SU-DHL-6 (cell line): ENCODE data around the gene C2CD2L.

ENCODE experiments used
- H2AFZ ChIP-seq: fragments of 200-600 bp; sonication (generic); 2 replicates; pipeline ENCODE4 v1.6.1; 2014; ENCODE audit warnings: low read depth, mild to moderate bottlenecking, moderate library complexity, mixed read lengths, antibody characterized with exemption, low read length; ENCODE audit not compliant: severe bottlenecking
- H3F3A ChIP-seq: fragments of 200-600 bp; shearing (Covaris generic); 2 replicates; pipeline ENCODE4 v1.6.0; 2016; ENCODE audit warnings: antibody characterized with exemption, mild to moderate bottlenecking; ENCODE audit not compliant: insufficient read depth
- H3K27ac ChIP-seq: fragments of 200-600 bp; sonication (generic); 2 replicates; pipeline ENCODE4 v1.5.1; 2016; ENCODE audit warnings: low read depth, mild to moderate bottlenecking, low read length, moderate library complexity, mixed read lengths
- H3K27me3 ChIP-seq: fragments of 200-600 bp; sonication (generic), shearing (Covaris generic); 2 replicates; pipeline ENCODE4 v1.6.0; 2014; ENCODE audit warnings: mild to moderate bottlenecking, low read length
- H3K36me3 ChIP-seq: fragments of 200-600 bp; sonication (generic); 2 replicates; pipeline ENCODE4 v1.6.1; 2014; ENCODE audit warnings: mild to moderate bottlenecking, low read length, mixed read lengths
- H3K4me2 ChIP-seq: fragments of 300-600, 200-600 bp; shearing (Covaris generic), sonication (generic); 2 replicates; pipeline ENCODE4 v1.6.0; 2014; ENCODE audit warnings: low read length, low read depth, mild to moderate bottlenecking; ENCODE audit not compliant: poor library complexity, severe bottlenecking
- H3K4me3 ChIP-seq: fragments of 200-600 bp; sonication (generic); 2 replicates; pipeline ENCODE4 v1.5.1; 2014; ENCODE audit warnings: antibody characterized with exemption, low read length, mild to moderate bottlenecking, mixed read lengths; ENCODE audit not compliant: insufficient read depth, poor library complexity, severe bottlenecking
- H3K79me2 ChIP-seq: fragments of 200-600 bp; sonication (generic); 2 replicates; pipeline ENCODE4 v1.6.1; 2014; ENCODE audit warnings: mild to moderate bottlenecking, low read length, moderate library complexity; ENCODE audit not compliant: insufficient read depth
- H3K9ac ChIP-seq: fragments of 200-600 bp; sonication (generic); 2 replicates; pipeline ENCODE4 v1.7.0; 2014; ENCODE audit warnings: mild to moderate bottlenecking, low read length
- H3K9me2 ChIP-seq: fragments of 200-600 bp; sonication (generic); replicated peaks from 2 replicates; pipeline ENCODE4 v1.6.1; 2014; ENCODE audit warnings: low read length; ENCODE audit not compliant: insufficient read depth
- H3K9me3 ChIP-seq: fragments of 200-600 bp; sonication (generic); 2 replicates; pipeline ENCODE4 v1.6.1; 2014; ENCODE audit warnings: low read length, mixed read lengths; ENCODE audit not compliant: insufficient read depth
- H4K20me1 ChIP-seq: fragments of 200-600 bp; sonication (generic); 2 replicates; pipeline ENCODE4 v1.6.1; 2014; ENCODE audit warnings: low read depth, mild to moderate bottlenecking, antibody characterized with exemption, low read length, moderate library complexity, mixed read lengths
- CTCF ChIP-seq: fragments of 200-600 bp; sonication (generic); IDR thresholded peaks from one replicate; pipeline ENCODE4 v1.5.1; 2017; ENCODE audit warnings: antibody characterized with exemption, mild to moderate bottlenecking, low read length, moderate library complexity; ENCODE audit not compliant: insufficient read depth, poor library complexity, severe bottlenecking
- EZH2phosphoT487 ChIP-seq: fragments of 200-600 bp; sonication (generic), shearing (Covaris generic); conservative IDR thresholded peaks from 2 replicates; pipeline ENCODE4 v1.6.1; 2018; ENCODE audit warnings: mild to moderate bottlenecking, antibody characterized with exemption, low read length, moderate library complexity, mixed read lengths

Gene C2CD2L

GRCh38 chr11:119155733-119156492 lies 48.8 kb downstream of the C2CD2L start:
- H3K36me3 ChIP-seq = no peaks in the 10 kb centered on the region
- H4K20me1 ChIP-seq = no peaks in the 10 kb centered on the region
- TF ChIP-seq EZH2phosphoT487 (no peak), CTCF (no peak)
- no peaks in the 10 kb centered on the region for H3K9me3 ChIP-seq
- no peak overlapping the region for H2AFZ ChIP-seq
- no peaks in the 10 kb centered on the region for H3K79me2 ChIP-seq
- no peak overlapping the region for H3K27ac ChIP-seq
- H3K9ac ChIP-seq = no peak overlapping the region
- no peak overlapping the region for H3K4me3 ChIP-seq
- no peaks in the 10 kb centered on the region for H3F3A ChIP-seq
- no peak overlapping the region for H3K4me2 ChIP-seq
- H3K9me2 ChIP-seq = no peaks in the 10 kb centered on the region
- no peaks in the 10 kb centered on the region for H3K27me3 ChIP-seq

GRCh38 chr11:119156496-119156895 lies 49.4 kb downstream of the C2CD2L start:
- H3K9me3 ChIP-seq = no peaks in the 10 kb centered on the region
- no peaks in the 10 kb centered on the region for H3K79me2 ChIP-seq
- H3F3A ChIP-seq = no peaks in the 10 kb centered on the region
- H3K9ac ChIP-seq = no peak overlapping the region
- no peaks in the 10 kb centered on the region for H3K27me3 ChIP-seq
- TF ChIP-seq EZH2phosphoT487 (no peak), CTCF (no peak)
- H2AFZ ChIP-seq = no peak overlapping the region
- no peaks in the 10 kb centered on the region for H4K20me1 ChIP-seq
- H3K9me2 ChIP-seq = no peaks in the 10 kb centered on the region
- H3K27ac ChIP-seq = no peak overlapping the region
- no peaks in the 10 kb centered on the region for H3K36me3 ChIP-seq
- H3K4me3 ChIP-seq = no peak overlapping the region
- H3K4me2 ChIP-seq = no peak overlapping the region

GRCh38 chr11:119157063-119157462 lies 49.9 kb downstream of the C2CD2L start:
- H3K9ac ChIP-seq = no peak overlapping the region
- no peak overlapping the region for H3K4me3 ChIP-seq
- no peaks in the 10 kb centered on the region for H3K9me3 ChIP-seq
- no peaks in the 10 kb centered on the region for H3K36me3 ChIP-seq
- no peak overlapping the region for H3K27ac ChIP-seq
- no peaks in the 10 kb centered on the region for H4K20me1 ChIP-seq
- no peak overlapping the region for H3K4me2 ChIP-seq
- no peaks in the 10 kb centered on the region for H3K27me3 ChIP-seq
- H3K9me2 ChIP-seq = no peaks in the 10 kb centered on the region
- TF ChIP-seq CTCF = no peak
- no peak for TF ChIP-seq EZH2phosphoT487
- H3K79me2 ChIP-seq = no peaks in the 10 kb centered on the region
- H2AFZ ChIP-seq = no peak overlapping the region
- H3F3A ChIP-seq = no peaks in the 10 kb centered on the region
